GM18907 (cell line): ENCODE measurements around the gene USF2.

Experiments
- ATAC-seq: cut with Tn5 transposase; IDR thresholded peaks from one replicate; pipeline ENCODE4 v1.9.1; 2021; ENCODE audit warnings: mild to moderate bottlenecking, moderate library complexity; ENCODE audit not compliant: unreplicated experiment

Gene USF2

DNA sequence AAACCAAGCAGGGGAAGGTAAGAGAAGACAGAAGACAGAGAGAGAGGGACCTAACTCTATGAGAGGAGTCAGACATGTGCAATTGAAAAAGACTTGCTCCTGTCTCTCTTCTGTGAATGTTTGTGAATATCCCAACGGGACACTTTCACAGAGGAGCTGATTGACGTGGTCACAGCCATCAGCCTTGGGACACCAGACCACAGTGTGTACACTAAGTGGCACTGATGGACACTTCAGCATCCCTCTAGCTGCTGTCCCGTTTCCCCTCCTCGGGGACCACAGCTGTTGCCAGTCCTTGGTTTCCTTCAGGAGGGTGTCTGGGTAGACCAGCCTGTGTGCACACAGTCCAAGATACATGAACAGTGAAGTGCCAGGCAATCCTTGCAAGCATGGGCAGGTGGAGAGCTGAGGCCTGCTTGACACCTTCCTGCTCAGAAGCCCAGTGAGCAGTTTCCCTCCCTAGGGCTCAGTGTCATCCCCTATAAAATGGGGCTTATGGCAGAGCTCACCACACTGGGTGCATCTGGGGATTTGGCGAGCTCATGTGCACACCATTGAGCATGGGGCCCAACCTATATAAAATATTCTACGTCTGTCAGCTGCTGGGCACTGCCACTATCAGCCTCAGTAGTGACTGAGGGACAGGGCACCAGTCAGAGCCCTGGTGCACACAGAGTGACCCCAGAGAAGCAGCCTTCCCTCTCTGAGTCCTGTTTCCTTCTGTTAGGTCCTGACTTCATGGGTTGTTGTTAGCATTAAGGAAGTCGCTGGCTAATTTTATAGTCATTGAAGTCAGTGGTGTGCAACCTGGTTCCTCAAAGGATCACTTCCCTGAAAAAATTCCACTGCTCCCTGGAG lies 4.3 kb upstream of the USF2 start:
- no peak for ATAC-seq

DNA sequence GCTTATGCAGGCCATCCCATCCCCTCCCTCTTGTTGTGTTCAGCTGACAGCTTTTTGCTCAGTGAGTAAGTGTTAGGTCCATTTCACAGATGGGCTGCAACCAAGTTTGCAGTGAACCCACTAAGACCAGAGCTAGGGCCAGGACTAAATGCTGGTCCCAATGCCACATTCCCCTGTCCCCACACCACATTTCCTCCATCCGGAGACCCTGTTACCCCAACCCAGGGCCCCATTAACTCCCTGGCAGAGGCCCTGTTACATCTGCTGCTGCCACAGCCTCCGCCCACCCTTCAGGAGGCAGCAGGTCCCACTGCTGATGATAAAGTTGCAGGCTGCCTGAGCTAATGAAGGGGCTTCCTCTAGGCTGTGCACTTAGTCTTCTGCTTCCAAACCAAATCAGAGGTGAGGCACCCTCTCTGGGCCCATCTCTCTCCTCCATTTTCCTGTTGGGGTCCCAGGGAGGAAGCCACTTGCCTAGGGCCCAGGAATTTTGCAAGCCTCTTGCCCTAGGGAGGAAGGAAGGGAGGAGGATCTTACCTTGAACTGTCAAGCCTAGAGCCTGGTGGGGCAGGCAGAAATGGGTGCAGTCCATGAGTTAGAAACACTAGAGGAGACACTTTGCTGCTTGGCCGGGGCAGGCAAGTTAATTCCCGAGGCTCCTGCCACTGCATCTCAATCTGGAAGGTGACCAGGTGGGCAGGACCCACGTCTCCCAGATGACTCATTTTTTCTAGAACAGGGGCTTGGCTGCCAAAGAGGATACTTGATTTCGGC lies 3.4 kb upstream of the USF2 start:
- no peak for ATAC-seq

DNA sequence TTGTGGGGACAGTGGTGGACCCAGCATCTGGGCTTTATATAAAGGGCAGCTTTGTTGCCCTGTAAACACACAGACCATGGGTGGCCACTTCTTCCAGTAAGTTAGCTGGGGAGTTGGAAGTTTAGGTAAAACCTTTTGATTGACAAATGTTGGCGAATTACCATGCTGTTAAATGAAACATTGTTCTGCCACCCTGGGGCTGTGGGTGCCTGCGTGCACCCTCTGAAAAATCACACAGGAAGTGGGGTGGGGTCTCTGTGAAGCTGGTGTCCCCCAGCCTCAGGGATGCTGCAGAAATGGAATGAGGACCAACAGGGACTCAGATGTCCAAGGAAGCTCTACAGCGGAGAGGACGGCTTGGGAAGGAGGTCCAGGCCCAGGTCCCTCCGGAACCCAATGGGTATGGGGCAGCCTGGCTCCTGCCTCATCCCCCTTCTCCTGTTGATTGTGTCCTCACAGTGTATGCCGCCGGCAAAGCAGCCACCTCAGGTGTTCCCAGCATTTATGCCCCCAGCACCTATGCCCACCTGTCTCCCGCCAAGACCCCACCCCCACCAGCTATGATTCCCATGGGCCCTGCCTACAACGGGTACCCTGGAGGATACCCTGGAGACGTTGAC lies 2.8 kb upstream of the USF2 start:
- no peak for ATAC-seq

DNA sequence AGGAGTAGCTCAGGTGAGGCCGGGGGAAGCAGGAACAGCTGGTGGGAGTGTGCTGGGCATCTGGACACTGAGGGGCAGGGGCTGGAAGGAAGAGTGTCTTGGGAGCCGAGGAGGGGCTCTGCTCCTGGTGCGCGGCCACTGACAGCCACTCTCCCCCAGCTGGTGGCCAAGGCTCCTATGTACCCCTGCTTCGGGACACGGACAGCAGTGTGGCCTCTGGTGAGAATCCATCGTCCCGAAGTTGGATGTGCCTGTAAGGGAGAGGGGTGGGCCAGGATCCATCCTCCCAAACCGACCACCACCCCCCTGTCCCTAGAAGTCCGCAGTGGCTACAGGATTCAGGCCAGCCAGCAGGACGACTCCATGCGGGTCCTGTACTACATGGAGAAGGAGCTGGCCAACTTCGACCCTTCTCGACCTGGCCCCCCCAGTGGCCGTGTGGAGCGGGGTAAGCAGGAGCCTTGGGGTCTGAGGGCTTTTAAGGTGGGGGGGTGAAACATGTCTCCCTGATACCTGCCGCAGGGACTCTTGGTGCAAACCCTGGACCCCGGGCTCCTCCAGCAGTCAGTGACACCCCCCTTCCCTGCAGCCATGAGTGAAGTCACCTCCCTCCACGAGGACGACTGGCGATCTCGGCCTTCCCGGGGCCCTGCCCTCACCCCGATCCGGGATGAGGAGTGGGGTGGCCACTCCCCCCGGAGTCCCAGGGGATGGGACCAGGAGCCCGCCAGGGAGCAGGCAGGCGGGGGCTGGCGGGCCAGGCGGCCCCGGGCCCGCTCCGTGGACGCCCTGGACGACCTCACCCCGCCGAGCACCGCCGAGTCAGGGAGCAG lies 2.0 kb upstream of the USF2 start:
- ATAC-seq, result no peak

DNA sequence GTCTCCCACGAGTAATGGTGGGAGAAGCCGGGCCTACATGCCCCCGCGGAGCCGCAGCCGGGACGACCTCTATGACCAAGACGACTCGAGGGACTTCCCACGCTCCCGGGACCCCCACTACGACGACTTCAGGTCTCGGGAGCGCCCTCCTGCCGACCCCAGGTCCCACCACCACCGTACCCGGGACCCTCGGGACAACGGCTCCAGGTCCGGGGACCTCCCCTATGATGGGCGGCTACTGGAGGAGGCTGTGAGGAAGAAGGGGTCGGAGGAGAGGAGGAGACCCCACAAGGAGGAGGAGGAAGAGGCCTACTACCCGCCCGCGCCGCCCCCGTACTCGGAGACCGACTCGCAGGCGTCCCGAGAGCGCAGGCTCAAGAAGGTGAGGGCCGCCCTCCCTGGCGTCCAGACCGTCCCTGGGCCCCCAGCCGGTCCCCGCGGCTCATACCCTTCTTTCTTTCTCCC lies 1.4 kb upstream of the USF2 start:
- ATAC-seq, result peak; percentile 14

DNA sequence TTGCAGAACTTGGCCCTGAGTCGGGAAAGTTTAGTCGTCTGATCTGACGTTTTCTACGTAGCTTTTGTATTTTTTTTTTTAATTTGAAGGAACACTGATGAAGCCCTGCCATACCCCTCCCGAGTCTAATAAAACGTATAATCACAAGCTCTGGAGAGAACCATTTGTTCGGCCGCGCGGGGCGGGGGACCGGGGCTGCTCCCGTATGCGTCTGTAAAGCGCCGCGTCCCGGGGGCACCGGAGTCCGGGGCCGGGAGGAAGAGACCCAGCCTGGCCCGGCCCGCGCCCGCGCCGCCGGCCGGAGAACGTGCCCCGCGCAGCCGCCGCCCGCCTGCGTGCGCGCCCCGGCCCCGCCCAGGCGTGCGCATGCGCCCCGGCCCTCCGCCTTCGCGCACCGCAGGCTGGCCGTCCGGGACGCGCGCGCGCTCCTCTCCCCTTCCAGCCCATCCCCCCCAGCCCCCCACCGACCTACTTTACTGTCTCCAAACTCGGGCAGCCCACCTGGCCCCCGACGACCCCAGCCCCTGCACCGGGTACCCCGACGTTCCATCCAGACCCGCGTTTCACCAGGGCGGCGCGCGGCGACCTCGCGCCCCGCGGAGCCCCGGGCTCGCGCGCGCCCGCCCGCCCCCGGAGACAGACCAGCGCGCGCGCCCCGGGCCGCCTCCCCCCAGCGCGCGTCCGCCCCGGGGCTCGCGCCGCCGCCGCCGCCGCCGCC lies 785 bp upstream of the USF2 start:
- peak; percentile 40 for ATAC-seq

DNA sequence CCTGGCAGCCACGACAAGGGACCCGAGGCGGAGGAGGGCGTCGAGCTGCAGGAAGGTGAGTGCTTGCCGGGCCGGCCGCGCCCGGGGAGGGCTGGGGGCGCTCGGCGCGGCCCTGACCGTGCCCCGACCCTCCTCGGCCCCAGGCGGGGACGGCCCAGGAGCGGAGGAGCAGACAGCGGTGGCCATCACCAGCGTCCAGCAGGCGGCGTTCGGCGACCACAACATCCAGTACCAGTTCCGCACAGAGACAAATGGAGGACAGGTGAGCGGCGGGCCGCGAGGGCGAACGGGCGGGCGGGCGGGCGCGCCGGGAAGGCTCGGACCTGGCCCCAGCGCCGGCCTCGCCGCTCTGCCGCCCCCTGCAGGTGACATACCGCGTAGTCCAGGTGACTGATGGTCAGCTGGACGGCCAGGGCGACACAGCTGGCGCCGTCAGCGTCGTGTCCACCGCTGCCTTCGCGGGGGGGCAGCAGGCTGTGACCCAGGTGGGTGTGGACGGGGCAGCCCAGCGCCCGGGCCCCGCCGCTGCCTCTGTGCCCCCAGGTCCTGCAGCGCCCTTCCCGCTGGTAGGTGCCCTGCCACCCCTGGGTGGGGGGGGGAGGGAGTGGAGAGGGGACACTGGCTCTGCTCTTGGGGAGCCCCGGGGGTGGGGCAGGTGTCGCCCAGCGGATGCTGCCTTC lies 816 bp downstream of the USF2 start:
- ATAC-seq, result peak; percentile 57

DNA sequence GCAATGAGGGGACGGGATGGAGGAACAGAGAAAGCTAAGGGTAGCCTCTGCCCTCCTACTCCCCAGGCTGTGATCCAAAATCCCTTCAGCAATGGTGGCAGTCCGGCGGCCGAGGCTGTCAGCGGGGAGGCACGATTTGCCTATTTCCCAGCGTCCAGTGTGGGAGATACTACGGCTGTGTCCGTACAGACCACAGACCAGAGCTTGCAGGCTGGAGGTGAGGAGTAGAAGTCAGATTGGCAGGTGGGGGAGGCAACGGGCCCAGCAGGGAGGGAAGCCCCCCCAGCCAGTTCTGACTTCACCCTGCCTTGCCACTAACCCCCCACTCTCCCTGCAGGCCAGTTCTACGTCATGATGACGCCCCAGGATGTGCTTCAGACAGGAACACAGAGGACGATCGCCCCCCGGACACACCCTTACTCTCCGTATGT lies 1.6 kb downstream of the USF2 start:
- no peak for ATAC-seq

DNA sequence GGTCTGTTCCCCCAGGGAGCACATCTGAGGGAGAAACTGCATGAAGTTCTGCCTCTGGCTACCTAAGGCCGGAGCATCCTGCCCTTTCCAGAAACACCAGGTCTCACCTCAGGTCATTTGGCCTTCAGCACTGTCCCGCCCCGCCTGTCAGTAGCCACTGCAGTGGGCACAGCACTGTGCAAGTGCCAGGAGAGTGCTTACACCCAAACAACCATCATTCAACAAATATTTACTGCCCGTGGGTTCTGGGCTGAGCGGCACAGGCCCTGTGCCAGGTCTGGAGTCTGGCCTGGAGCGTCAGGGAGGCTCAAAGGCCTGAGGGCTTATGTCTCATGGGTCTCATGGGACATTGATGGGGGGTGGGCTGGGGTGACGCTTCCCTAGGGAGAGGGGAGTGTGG lies 2.8 kb downstream of the USF2 start:
- no peak for ATAC-seq

DNA sequence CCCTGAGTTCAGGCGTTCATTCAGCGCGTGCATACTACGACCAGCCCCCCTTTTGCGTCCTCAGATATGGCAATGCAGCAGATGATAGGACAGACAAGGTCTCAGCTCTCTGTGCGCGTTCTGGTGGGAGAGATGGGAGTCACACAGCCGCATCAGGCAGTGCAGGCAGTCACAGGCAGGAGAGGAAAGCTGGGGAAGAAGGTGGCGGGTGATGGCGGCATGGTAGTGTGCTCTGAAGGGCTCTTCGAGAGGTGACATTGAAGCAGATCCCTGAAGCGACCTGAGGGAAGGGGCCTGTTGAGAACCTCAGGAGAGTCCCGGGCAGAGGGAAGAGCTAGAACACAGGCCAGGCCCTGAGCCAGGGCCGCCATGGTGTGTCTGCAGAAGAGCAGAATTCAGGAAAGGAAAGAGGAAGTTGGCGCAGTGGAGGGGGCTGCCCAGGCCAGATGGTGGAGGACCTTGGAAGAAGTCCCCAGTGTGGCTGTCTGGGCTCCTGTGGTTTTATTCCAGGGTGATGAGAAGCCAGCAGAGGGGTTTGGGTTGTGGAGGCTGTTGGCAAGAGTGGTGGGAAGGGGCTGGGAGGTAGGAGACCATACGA lies 3.5 kb downstream of the USF2 start:
- ATAC-seq, result no peak

DNA sequence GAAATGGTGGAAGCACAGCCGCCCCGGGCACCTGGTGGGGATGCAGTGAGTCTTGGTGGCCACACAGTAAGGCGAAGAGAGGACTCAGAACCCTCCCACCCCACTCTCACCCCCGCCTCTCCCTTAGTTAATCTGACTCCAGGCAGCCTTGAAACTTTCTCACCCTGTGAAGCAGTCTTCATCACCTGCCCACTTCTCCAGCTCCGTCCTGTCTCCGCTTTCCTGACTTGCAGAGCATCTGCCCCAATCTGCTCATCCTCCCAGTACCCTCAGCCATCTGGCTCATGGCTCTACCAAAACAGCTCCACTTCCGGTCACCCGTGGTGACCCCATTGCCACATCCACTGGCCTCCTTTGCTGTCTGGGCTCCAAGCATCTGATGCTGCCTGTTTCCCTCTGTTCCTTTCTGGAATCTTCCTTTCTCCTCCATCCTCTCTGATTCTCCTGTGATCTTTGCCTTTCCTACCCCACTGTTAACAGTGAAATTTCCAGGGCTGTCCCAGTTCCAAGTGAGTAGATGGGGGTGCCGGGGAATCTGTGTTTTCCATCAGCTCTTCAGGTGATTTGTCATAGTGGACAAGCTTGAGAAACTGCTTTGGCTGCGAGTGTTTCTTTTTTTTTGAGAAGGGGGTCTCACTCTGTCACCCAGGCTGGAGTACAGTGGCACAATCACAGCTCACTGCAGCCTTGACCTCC lies 4.3 kb downstream of the USF2 start:
- ATAC-seq, result no peak

DNA sequence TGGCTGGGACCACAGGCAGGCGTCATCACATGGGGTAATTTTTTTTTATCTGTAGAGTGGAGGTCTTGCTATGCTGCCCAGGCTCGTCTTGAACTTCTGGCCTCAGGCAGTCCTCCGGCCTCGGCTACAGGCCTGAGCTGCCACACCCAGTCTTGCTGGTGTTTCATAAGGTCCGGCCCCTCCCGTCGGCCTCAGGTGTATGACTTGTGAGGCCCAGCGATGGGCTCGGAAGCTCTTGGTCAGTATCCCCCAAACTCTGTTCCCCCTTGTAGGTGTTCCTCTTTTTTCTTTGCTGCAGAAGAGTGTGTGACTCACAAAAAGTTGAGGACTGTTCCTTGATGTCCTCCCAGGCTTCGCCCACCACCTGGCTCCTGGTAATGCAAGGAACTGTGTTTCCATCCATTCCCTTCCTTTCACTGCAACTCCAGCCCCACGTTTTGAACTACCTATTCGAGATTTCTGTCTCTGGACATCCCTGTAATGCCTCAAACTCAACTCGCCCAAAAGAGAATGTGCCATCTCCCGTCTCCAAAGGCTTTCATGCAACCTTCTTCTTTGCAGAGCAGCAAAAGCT lies 5.0 kb downstream of the USF2 start:
- no peak for ATAC-seq

DNA sequence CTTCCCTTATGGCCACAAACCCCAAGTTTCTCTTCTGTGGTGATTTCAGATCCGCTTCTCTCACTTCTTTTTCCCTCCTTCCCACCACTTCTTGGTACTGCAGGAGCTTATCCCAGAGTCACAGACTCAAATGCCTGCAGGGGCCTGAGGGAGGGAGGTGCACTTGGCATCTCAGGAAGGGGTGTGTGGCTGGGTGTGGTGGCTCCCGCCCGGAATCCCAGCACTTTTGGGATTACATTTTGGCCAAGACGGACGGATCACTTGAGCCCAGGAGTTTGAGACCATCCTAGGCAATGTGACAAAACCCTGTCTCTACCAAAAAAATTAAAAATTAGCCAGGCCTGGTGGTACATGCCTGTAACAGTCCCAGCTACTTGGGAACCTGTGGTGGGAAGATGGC lies 5.6 kb downstream of the USF2 start:
- ATAC-seq, result no peak

DNA sequence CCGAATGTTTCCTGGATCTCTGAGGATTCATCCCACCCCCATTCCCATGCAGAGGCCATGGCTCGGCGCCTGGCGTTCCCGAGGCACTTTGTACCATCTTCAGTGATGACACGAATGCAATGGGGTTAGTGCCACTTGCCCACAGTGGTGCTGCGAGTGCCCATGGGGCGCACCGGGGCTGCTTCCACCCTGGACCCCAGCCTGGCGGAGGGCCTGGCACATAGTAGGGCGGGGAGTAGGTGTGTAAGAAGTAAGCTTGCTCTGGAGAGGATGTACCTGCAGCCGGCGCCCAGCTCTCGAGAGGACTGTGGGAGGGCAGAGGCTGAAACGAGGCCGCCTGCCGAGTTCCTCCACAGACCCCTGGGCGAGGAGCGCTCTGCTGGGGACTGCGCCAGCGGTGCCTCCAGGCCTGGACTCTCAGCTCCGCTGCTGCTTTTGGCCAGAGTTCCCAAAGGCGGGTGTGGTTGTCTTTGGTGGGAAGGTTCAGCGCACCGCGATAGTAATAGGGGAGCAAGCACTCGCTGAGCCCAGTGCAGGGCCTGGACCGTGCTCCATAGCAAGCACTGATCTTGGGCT lies 8.0 kb downstream of the USF2 start:
- ATAC-seq, result no peak

DNA sequence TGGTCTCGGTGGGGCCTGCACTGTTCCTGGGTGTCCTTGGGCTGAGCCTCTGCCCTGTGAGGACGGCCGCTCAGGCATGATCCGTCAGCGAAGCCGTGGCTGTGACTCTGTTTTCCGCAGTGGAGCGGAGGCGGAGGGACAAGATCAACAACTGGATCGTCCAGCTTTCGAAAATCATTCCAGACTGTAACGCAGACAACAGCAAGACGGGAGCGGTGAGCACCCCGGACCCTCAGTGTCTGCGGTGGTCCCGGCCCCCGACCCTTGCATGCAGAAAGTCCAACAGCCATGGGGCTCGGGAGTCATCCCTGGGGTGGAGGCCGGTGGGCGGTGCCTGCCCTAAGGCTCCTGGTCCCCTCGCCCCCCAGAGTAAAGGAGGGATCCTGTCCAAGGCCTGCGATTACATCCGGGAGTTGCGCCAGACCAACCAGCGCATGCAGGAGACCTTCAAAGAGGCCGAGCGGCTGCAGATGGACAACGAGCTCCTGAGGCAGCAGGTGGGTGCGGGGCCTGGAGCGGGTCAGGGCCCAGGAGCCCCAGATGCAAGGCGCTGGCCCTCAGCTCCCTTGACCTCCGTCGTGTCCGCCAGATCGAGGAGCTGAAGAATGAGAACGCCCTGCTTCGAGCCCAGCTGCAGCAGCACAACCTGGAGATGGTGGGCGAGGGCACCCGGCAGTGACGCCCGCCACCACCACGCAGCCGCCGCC lies 10.0 kb downstream of the USF2 start:
- ATAC-seq, result no peak

DNA sequence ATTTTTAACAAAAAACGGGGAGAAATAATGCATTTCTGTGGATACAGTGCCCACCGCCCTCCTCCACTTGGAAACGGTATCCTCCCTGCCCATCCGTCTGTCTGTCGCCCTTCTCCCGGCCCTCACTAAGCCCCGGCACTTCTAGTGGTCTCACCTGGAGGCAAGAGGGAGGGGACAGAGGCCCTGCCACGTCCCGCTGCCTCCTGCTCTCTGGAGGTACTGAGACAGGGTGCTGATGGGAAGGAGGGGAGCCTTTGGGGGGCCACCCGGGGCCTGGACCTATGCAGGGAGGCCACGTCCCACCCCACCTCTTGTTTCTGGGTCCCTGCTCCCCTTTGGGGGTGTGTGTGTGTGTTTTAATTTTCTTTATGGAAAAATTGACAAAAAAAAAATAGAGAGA lies 10.6 kb downstream of the USF2 start:
- no peak for ATAC-seq
